Activated T-helper 1 cell treated with anti-CD3 and anti-CD28 coated beads, Interleukin-12 subunit alpha, Interleukin-12 subunit beta, Interleukin-2, Interleukin-4 antibody, amounts not matched to agents 30 ng/mL and 10 ng/mL and 1 ng/mL, durations not matched to agents 14 hours and 24 hours and 36 hours (primary cell): ENCODE data around the gene NXPH4. TPM values are rescaled to one million over a fixed set of nuclear protein-coding genes. Genes with fewer than 3 reads are reported as not detected.

ENCODE experiments used
- DNase-seq: peaks from one replicate; pipeline ENCODE4 v3.0.0; 2021; ENCODE audit warnings: low spot score
- H3K27ac Mint-ChIP-seq: one replicate; pipeline ENCODE4 v1.8.0; 2021; ENCODE audit warnings: mild to moderate bottlenecking, mixed read lengths
- H3K27me3 Mint-ChIP-seq: one replicate; pipeline ENCODE4 v1.8.0; 2022; ENCODE audit warnings: mild to moderate bottlenecking, moderate library complexity, mixed read lengths; ENCODE audit not compliant: insufficient read depth
- H3K36me3 Mint-ChIP-seq: one replicate; pipeline ENCODE4 v1.8.0; 2021; ENCODE audit warnings: low read depth, mixed read lengths
- H3K4me1 Mint-ChIP-seq: one replicate; pipeline ENCODE4 v1.8.0; 2021; ENCODE audit warnings: low read depth, mixed read lengths
- H3K4me3 Mint-ChIP-seq: one replicate; pipeline ENCODE4 v1.8.0; 2021; ENCODE audit warnings: mild to moderate bottlenecking, moderate library complexity, mixed read lengths
- H3K9me3 Mint-ChIP-seq: one replicate; pipeline ENCODE4 v1.8.0; 2021; ENCODE audit warnings: mixed read lengths
- intact Hi-C: fragments of 100-400 bp; cut with micrococcal nuclease; formaldehyde crosslinking; loops from one replicate; pipeline ENCODE4 v1.15.1; 2024
- total RNA-seq: library from RNA; stranded (reverse); gene quantifications from 2 replicates; pipeline ENCODE4 v1.2.3, GENCODE V29; 2022

Gene NXPH4
- total RNA-seq, 1 donor from 2014 or later, result 0.36 TPM

- intact Hi-C loops, result no loop called here
- Mint-ChIP-seq H3K27me3 (peaks cover 3% of the 10 kb centered on the region), H3K9me3 (no peaks in the 10 kb centered on the region), H3K27ac (no peak overlapping the region), H3K36me3 (no peaks in the 10 kb centered on the region), H3K4me1 (no peaks in the 10 kb centered on the region), H3K4me3 (no peak overlapping the region)
- DNase-seq, result no peak
These were observed 39.7 kb upstream of the NXPH4 start for GRCh38 chr12:57176846-57177245.

GRCh38 chr12:57177354-57177753 lies 39.2 kb upstream of the NXPH4 start:
- Mint-ChIP-seq H3K27me3 (peaks cover 3% of the 10 kb centered on the region), H3K9me3 (no peaks in the 10 kb centered on the region), H3K4me3 (no peak overlapping the region), H3K4me1 (no peaks in the 10 kb centered on the region), H3K36me3 (no peaks in the 10 kb centered on the region), H3K27ac (no peak overlapping the region)
- intact Hi-C loops, result no loop called here
- DNase-seq, result no peak

- intact Hi-C loops, result no loop called here
- no peak for DNase-seq
- peaks cover 6% of the 10 kb centered on the region for H3K4me1 Mint-ChIP-seq
- no peaks in the 10 kb centered on the region for H3K9me3 Mint-ChIP-seq
- no peaks in the 10 kb centered on the region for H3K36me3 Mint-ChIP-seq
- peaks cover 3% of the 10 kb centered on the region for H3K27me3 Mint-ChIP-seq
- no peak overlapping the region for H3K4me3 Mint-ChIP-seq
- H3K27ac Mint-ChIP-seq, result no peak overlapping the region
These were observed 38.4 kb upstream of the NXPH4 start for GRCh38 chr12:57178213-57178612.

GRCh38 chr12:57179331-57180086 lies 37.1 kb upstream of the NXPH4 start:
- no peak for DNase-seq
- H3K27me3 Mint-ChIP-seq, result peaks cover 3% of the 10 kb centered on the region
- no peak overlapping the region for H3K4me3 Mint-ChIP-seq
- H3K36me3 Mint-ChIP-seq, result no peaks in the 10 kb centered on the region
- H3K4me1 Mint-ChIP-seq, result peaks cover 6% of the 10 kb centered on the region
- no peak overlapping the region for H3K27ac Mint-ChIP-seq
- intact Hi-C loops, result no loop called here
- H3K9me3 Mint-ChIP-seq, result no peaks in the 10 kb centered on the region

GRCh38 chr12:57180321-57180989 lies 36.1 kb upstream of the NXPH4 start:
- no peak for DNase-seq
- Mint-ChIP-seq H3K27ac (no peak overlapping the region), H3K4me1 (peaks cover 6% of the 10 kb centered on the region), H3K27me3 (peaks cover 3% of the 10 kb centered on the region), H3K9me3 (no peaks in the 10 kb centered on the region), H3K36me3 (no peaks in the 10 kb centered on the region), H3K4me3 (no peak overlapping the region)
- intact Hi-C loops, result no loop called here

- Mint-ChIP-seq H3K4me1 (peaks cover 6% of the 10 kb centered on the region), H3K9me3 (no peaks in the 10 kb centered on the region), H3K36me3 (no peaks in the 10 kb centered on the region), H3K4me3 (no peak overlapping the region), H3K27ac (no peak overlapping the region), H3K27me3 (peaks cover 3% of the 10 kb centered on the region)
- intact Hi-C loops, result no loop called here
- no peak for DNase-seq
These were observed 35.5 kb upstream of the NXPH4 start for GRCh38 chr12:57181072-57181471.

GRCh38 chr12:57181561-57182155 lies 34.9 kb upstream of the NXPH4 start:
- peaks cover 3% of the 10 kb centered on the region for H3K27me3 Mint-ChIP-seq
- no peak for DNase-seq
- H3K4me1 Mint-ChIP-seq, result peaks cover 6% of the 10 kb centered on the region
- no peak overlapping the region for H3K27ac Mint-ChIP-seq
- H3K36me3 Mint-ChIP-seq, result no peaks in the 10 kb centered on the region
- H3K4me3 Mint-ChIP-seq, result no peak overlapping the region
- intact Hi-C loops, result no loop called here
- H3K9me3 Mint-ChIP-seq, result no peaks in the 10 kb centered on the region

GRCh38 chr12:57182918-57183575 lies 33.5 kb upstream of the NXPH4 start:
- H3K4me1 Mint-ChIP-seq, result peaks cover 6% of the 10 kb centered on the region
- H3K4me3 Mint-ChIP-seq, result no peak overlapping the region
- H3K27me3 Mint-ChIP-seq, result peaks cover 6% of the 10 kb centered on the region
- intact Hi-C loops, result loop anchor here (1.0 kb wide), 4 partner anchors 59 to 426 kb away; no protein-coding TSS in a partner anchor
- no peaks in the 10 kb centered on the region for H3K9me3 Mint-ChIP-seq
- peak overlapping the region; percentile 34 for H3K27ac Mint-ChIP-seq
- no peaks in the 10 kb centered on the region for H3K36me3 Mint-ChIP-seq
- peak; percentile 65 for DNase-seq

- Mint-ChIP-seq H3K4me1 (peaks cover 6% of the 10 kb centered on the region), H3K27me3 (peaks cover 4% of the 10 kb centered on the region), H3K4me3 (no peak overlapping the region), H3K27ac (no peak overlapping the region), H3K9me3 (no peaks in the 10 kb centered on the region), H3K36me3 (no peaks in the 10 kb centered on the region)
- no peak for DNase-seq
- intact Hi-C loops, result loop anchor here (1.0 kb wide), 4 partner anchors 60 to 427 kb away; no protein-coding TSS in a partner anchor
These were observed 32.5 kb upstream of the NXPH4 start for GRCh38 chr12:57183939-57184725.

- H3K27me3 Mint-ChIP-seq, result peaks cover 4% of the 10 kb centered on the region
- H3K27ac Mint-ChIP-seq, result no peak overlapping the region
- no peaks in the 10 kb centered on the region for H3K9me3 Mint-ChIP-seq
- intact Hi-C loops, result no loop called here
- DNase-seq, result no peak
- H3K36me3 Mint-ChIP-seq, result no peaks in the 10 kb centered on the region
- H3K4me3 Mint-ChIP-seq, result no peak overlapping the region
- peaks cover 6% of the 10 kb centered on the region for H3K4me1 Mint-ChIP-seq
These were observed 31.2 kb upstream of the NXPH4 start for GRCh38 chr12:57185403-57185802.

- Mint-ChIP-seq H3K9me3 (no peaks in the 10 kb centered on the region), H3K4me1 (peaks cover 6% of the 10 kb centered on the region), H3K4me3 (no peak overlapping the region), H3K27ac (no peak overlapping the region), H3K36me3 (no peaks in the 10 kb centered on the region), H3K27me3 (peaks cover 4% of the 10 kb centered on the region)
- intact Hi-C loops, result no loop called here
- no peak for DNase-seq
These were observed 30.6 kb upstream of the NXPH4 start for GRCh38 chr12:57185906-57186508.
